Measurements from ENCODE around the gene LMAN2. TPM values are rescaled to one million over a fixed set of nuclear protein-coding genes. Genes with fewer than 3 reads are reported as not detected.

LMAN2 gene
- total RNA-seq, 1 experiment from 2014 or later = 128 TPM

- ChIA-PET POLR2A (no interaction called here), RAD21 (ENCODE audit: low non-redundant PET in 1 of 2, low total read pairs in 2 of 2, uncharacterized antibody in 2 of 2, unreplicated experiment in 2 of 2) (no interaction called here), CTCF (interaction anchor here (1.3 kb wide), 1 partner anchor 36 kb away, joined by 3 read pairs; no protein-coding TSS in a partner anchor)
- no peak overlapping the region for H3K4me2 ChIP-seq (ENCODE audit: low read length)
- peaks cover 11% of the 10 kb centered on the region for H3K79me2 ChIP-seq (ENCODE audit: insufficient read depth, low read length)
- H3K4me1 ChIP-seq (ENCODE audit: control insufficient read depth in 1 of 2, insufficient read depth in 2 of 2, low read length in 2 of 2) = no peaks in the 10 kb centered on the region
- H3K27ac ChIP-seq (ENCODE audit: low read depth, low read length) = no peak overlapping the region
- no peak overlapping the region for H3K4me3 ChIP-seq (replicated peaks in 1 of 2; ENCODE audit: low read depth in 1 of 2, low read length in 2 of 2)
- no peak for ATAC-seq
- intact Hi-C loops (cut with micrococcal nuclease) = no loop called here
- no peak for DNase-seq (ENCODE audit: low read depth, low spot score)
- H3K36me3 ChIP-seq (ENCODE audit: control insufficient read depth in 1 of 2, insufficient read depth in 2 of 2, low read length in 2 of 2) = peaks cover 30 to 35% of the 10 kb centered on the region in 2 experiments; a peak in 3 of 4 replicates
- no TSS peak for BruUV-seq (replicated peaks)
- H3K9me2 ChIP-seq (ENCODE audit: insufficient read depth) = no peaks in the 10 kb centered on the region
- TF ChIP-seq JUND (IDR thresholded peaks at IDR 0.05) = no peak
- H3K9ac ChIP-seq (ENCODE audit: low read length) = no peak overlapping the region
- no peaks in the 10 kb centered on the region for H3K9me3 ChIP-seq (ENCODE audit: control insufficient read depth in 1 of 2, insufficient read depth in 1 of 2, low read depth in 1 of 2, low read length in 2 of 2)
- no peaks in the 10 kb centered on the region for H3K27me3 ChIP-seq (ENCODE audit: insufficient read depth, low read length)
- H4K20me1 ChIP-seq (ENCODE audit: insufficient read depth) = no peaks in the 10 kb centered on the region
- no peak overlapping the region for H2AFZ ChIP-seq (ENCODE audit: low read depth, low read length, poor library complexity, severe bottlenecking)
These were observed 16.4 kb downstream of the LMAN2 start for GRCh38 chr5:177334781-177335700.

- H3K9ac ChIP-seq (ENCODE audit: low read length) = no peak overlapping the region
- no peak for ATAC-seq
These were observed 17.3 kb downstream of the LMAN2 start for GRCh38 chr5:177334155-177334551.

More at GRCh38 chr5:177334155-177334551, 17.3 kb downstream of the LMAN2 start:
- ChIA-PET POLR2A (no interaction called here), RAD21 (ENCODE audit: low non-redundant PET in 1 of 2, low total read pairs in 2 of 2, uncharacterized antibody in 2 of 2, unreplicated experiment in 2 of 2) (no interaction called here), CTCF (no interaction called here)
- BruUV-seq (replicated peaks) = no TSS peak
- no peaks in the 10 kb centered on the region for H3K9me3 ChIP-seq (ENCODE audit: control insufficient read depth in 1 of 2, insufficient read depth in 1 of 2, low read depth in 1 of 2, low read length in 2 of 2)
- peaks cover 26 to 30% of the 10 kb centered on the region in 2 experiments; a peak in 3 of 4 replicates for H3K36me3 ChIP-seq (ENCODE audit: control insufficient read depth in 1 of 2, insufficient read depth in 2 of 2, low read length in 2 of 2)
- H3K79me2 ChIP-seq (ENCODE audit: insufficient read depth, low read length) = peaks cover 2% of the 10 kb centered on the region; the same call in 1 of the 2 replicates
- no peak overlapping the region for H3K4me2 ChIP-seq (ENCODE audit: low read length)
- no peaks in the 10 kb centered on the region for H3K4me1 ChIP-seq (ENCODE audit: control insufficient read depth in 1 of 2, insufficient read depth in 2 of 2, low read length in 2 of 2)
- no peaks in the 10 kb centered on the region for H3K27me3 ChIP-seq (ENCODE audit: insufficient read depth, low read length)
- no peak overlapping the region for H3K4me3 ChIP-seq (replicated peaks in 1 of 2; ENCODE audit: low read depth in 1 of 2, low read length in 2 of 2)
- no peak overlapping the region for H2AFZ ChIP-seq (ENCODE audit: low read depth, low read length, poor library complexity, severe bottlenecking)
- intact Hi-C loops (cut with micrococcal nuclease) = no loop called here
- DNase-seq (ENCODE audit: low read depth, low spot score) = no peak
- no peak overlapping the region for H3K27ac ChIP-seq (ENCODE audit: low read depth, low read length)
- H4K20me1 ChIP-seq (ENCODE audit: insufficient read depth) = no peaks in the 10 kb centered on the region
- H3K9me2 ChIP-seq (ENCODE audit: insufficient read depth) = no peaks in the 10 kb centered on the region
- TF ChIP-seq ELF1 (IDR thresholded peaks at IDR 0.05; ENCODE audit: borderline replicate concordance, low read depth) (no peak), EZH2phosphoT487 (IDR thresholded peaks at IDR 0.05; ENCODE audit: borderline replicate concordance) (no peak)
